B cell (primary cell): ENCODE results near the gene MSH3. TPM values are rescaled to one million over a fixed set of nuclear protein-coding genes. Genes with fewer than 3 reads are reported as not detected.
"Not testable (repeated sequence)": the region's sequence is repeated elsewhere in the genome, so short reads cannot be mapped to it uniquely, and the experiment has no call there.

ENCODE experiments used
- ATAC-seq: fragments of 200-7000 bp; cut with Tn5 transposase; one replicate; pipeline ENCODE4 v1.10.0; 2021; ENCODE audit warnings: low read depth, mild to moderate bottlenecking, moderate number of reproducible peaks, moderate library complexity
- CTCF ChIA-PET: fragments of 350-600 bp; sonication (Branson Sonifier 250); formaldehyde crosslinking; loops from one replicate; lab custom pipeline; 2021; ENCODE audit warnings: antibody characterized with exemption, inconsistent platforms; lab: Charles Lee
- POLR2A ChIA-PET: fragments of 350-600 bp; sonication (Branson Sonifier 250); formaldehyde crosslinking; loops from one replicate; lab custom pipeline; 2021; ENCODE audit warnings: antibody characterized with exemption; lab: Charles Lee
- DNase-seq: peaks from one replicate; pipeline ENCODE4 v3.0.0; 2013
- H2AFZ ChIP-seq: 2 replicates; pipeline ENCODE4 v1.6.1; 2012; ENCODE audit warnings: mild to moderate bottlenecking, low read depth, low read length; ENCODE audit not compliant: insufficient read depth, poor library complexity, severe bottlenecking
- H3K27ac ChIP-seq, 2 donors: 1 replicate in 1 of 2; 2 replicates in 1 of 2; pipeline ENCODE4 v1.5.1; 2012 to 2013; ENCODE audit warnings: low read length in 2 of 2, mild to moderate bottlenecking in 2 of 2, moderate library complexity in 1 of 2
- H3K27me3 ChIP-seq, 4 experiments: fragments of 200-600 bp in 1 of 4; sonication (generic) in 1 of 4; replicated peaks in 1 of 4; 1 replicate in 2 of 4; 2 replicates in 2 of 4; pipeline versions ENCODE4 v1.6.1 to v1.7.0; 2013 to 2016; ENCODE audit warnings: low read length in 3 of 4, mild to moderate bottlenecking in 2 of 4, mixed read lengths in 1 of 4, moderate library complexity in 1 of 4; ENCODE audit not compliant: insufficient read depth in 4 of 4, control insufficient read depth in 3 of 4; ENCODE audit errors: control extremely low read depth in 1 of 4
- H3K36me3 ChIP-seq, 2 experiments: replicated peaks in 1 of 2; 1 replicate in 1 of 2; 2 replicates in 1 of 2; pipeline versions ENCODE4 v1.6.1 to v1.7.1; 2013; ENCODE audit warnings: low read length in 1 of 2; ENCODE audit not compliant: insufficient read depth in 2 of 2, control insufficient read depth in 1 of 2; ENCODE audit errors: control extremely low read depth in 1 of 2, extremely low read depth in 1 of 2
- H3K4me1 ChIP-seq, 2 donors: fragments of 200-600 bp in 1 of 2; sonication (generic) in 1 of 2; 1 replicate in 1 of 2; 2 replicates in 1 of 2; pipeline versions ENCODE4 v1.5.1 to v1.6.1; 2013 to 2017; ENCODE audit warnings: low read length in 2 of 2; ENCODE audit not compliant: control insufficient read depth in 2 of 2, insufficient read depth in 2 of 2
- H3K4me2 ChIP-seq: replicated peaks from 2 replicates; pipeline ENCODE3; 2012; ENCODE audit warnings: mild to moderate bottlenecking, low read depth, low read length; ENCODE audit not compliant: poor library complexity, severe bottlenecking
- H3K4me3 ChIP-seq, 5 experiments: fragments of 200-600 bp in 1 of 5; sonication (generic) in 1 of 5; 1 replicate in 3 of 5; 2 replicates in 2 of 5; pipeline versions ENCODE4 v1.5.1 to v1.7.0; 2011 to 2016; ENCODE audit warnings: low read length in 4 of 5, mild to moderate bottlenecking in 4 of 5, low read depth in 2 of 5, control low read depth in 1 of 5, moderate library complexity in 1 of 5; ENCODE audit not compliant: insufficient read depth in 1 of 5; ENCODE audit errors: control extremely low read depth in 1 of 5, extremely low read depth in 1 of 5
- H3K79me2 ChIP-seq: fragments of 200-600 bp; sonication (generic); one replicate; pipeline ENCODE4 v1.6.0; 2016; ENCODE audit warnings: low read length; ENCODE audit not compliant: control insufficient read depth, insufficient read depth
- H3K9ac ChIP-seq: fragments of 200-600 bp; sonication (generic); 2 replicates; pipeline ENCODE4 v1.6.1; 2017; ENCODE audit warnings: mild to moderate bottlenecking, low read length, moderate library complexity
- H3K9me3 ChIP-seq, 3 donors: one replicate each; pipeline versions ENCODE4 v1.6.1 to v1.7.1; 2013; ENCODE audit warnings: low read length in 2 of 3; ENCODE audit not compliant: control insufficient read depth in 2 of 3, insufficient read depth in 1 of 3; ENCODE audit errors: control extremely low read depth in 1 of 3
- H4K20me1 ChIP-seq: 2 replicates; pipeline ENCODE4 v1.6.0; 2012; ENCODE audit warnings: mild to moderate bottlenecking, low read length; ENCODE audit not compliant: insufficient read depth, control insufficient read depth, poor library complexity, severe bottlenecking
- H3K27ac Mint-ChIP-seq: one replicate; pipeline ENCODE4 v1.8.0; 2021; ENCODE audit warnings: mixed read lengths
- H3K27me3 Mint-ChIP-seq: one replicate; pipeline ENCODE4 v1.8.0; 2021; ENCODE audit warnings: mixed read lengths
- H3K4me1 Mint-ChIP-seq: one replicate; pipeline ENCODE4 v1.8.0; 2021; ENCODE audit warnings: mixed read lengths
- H3K4me3 Mint-ChIP-seq: one replicate; pipeline ENCODE4 v1.8.0; 2021; ENCODE audit warnings: mixed read lengths
- H3K9me3 Mint-ChIP-seq: one replicate; pipeline ENCODE4 v1.8.0; 2022; ENCODE audit warnings: mixed read lengths; ENCODE audit not compliant: insufficient read depth
- CTCF ChIP-seq: fragments of 200-600 bp; IDR thresholded peaks from one replicate; pipeline ENCODE4 v1.8.0; 2022; ENCODE audit warnings: antibody characterized with exemption, mild to moderate bottlenecking
- EZH2 ChIP-seq: IDR thresholded peaks from 2 replicates; pipeline ENCODE4 v1.6.1; 2012; ENCODE audit warnings: borderline replicate concordance, low read depth, mild to moderate bottlenecking, moderate library complexity, low read length; ENCODE audit not compliant: insufficient read depth, poor library complexity, severe bottlenecking
- WGBS: methylation state at CpG from one replicate; pipeline ENCODE4 v1.1.5; 2013; ENCODE audit warnings: missing lambda C conversion rate; ENCODE audit not compliant: insufficient coverage; 5-methylcytosine and 5-hydroxymethylcytosine counted together
- intact Hi-C: fragments of 100-400 bp; cut with micrococcal nuclease; formaldehyde crosslinking; loops from one replicate; pipeline ENCODE4 v1.10.0; 2022
- polyA plus RNA-seq: library from polyadenylated mRNA; depleted of rRNA; stranded (reverse); fragments of >200 nt; gene quantifications from 2 replicates; pipeline ENCODE4 v1.2.3, GENCODE V29; 2012
- total RNA-seq, 2 donors: library from RNA; stranded (reverse); fragments of 120-200 nt in 1 of 2; gene quantifications; 1 replicate in 1 of 2; 2 replicates in 1 of 2; pipeline versions ENCODE4 v1.2.3 to v1.2.4, GENCODE V29; 2013 to 2022

The MSH3 gene
- total and polyA plus RNA-seq, 2 donors (not counting 1 experiment from before 2014, with no cell fraction given): 3.5 to 26.3 TPM

- no peak overlapping the region for H3K4me3 Mint-ChIP-seq
- ATAC-seq: no peak
- no peak for DNase-seq
- no peak overlapping the region for H3K4me2 ChIP-seq
- no peaks in the 10 kb centered on the region for H3K4me1 Mint-ChIP-seq
- H4K20me1 ChIP-seq: no peaks in the 10 kb centered on the region
- H3K27ac ChIP-seq: no peak overlapping the region
- H3K9me3 ChIP-seq: no peaks in the 10 kb centered on the region
- H3K79me2 ChIP-seq: no peaks in the 10 kb centered on the region
- no peak overlapping the region for H3K27ac Mint-ChIP-seq
- ChIA-PET POLR2A (no interaction called here), CTCF (no interaction called here)
- H2AFZ ChIP-seq: no peak overlapping the region
- H3K27me3 Mint-ChIP-seq: no peaks in the 10 kb centered on the region
- intact Hi-C loops: no loop called here
- TF ChIP-seq EZH2 (no peak), CTCF (no peak)
- H3K9me3 Mint-ChIP-seq: no peaks in the 10 kb centered on the region
- H3K4me1 ChIP-seq: no peaks in the 10 kb centered on the region
- H3K4me3 ChIP-seq: no peak overlapping the region
- no peaks in the 10 kb centered on the region for H3K27me3 ChIP-seq
- peaks cover 0 to 8% of the 10 kb centered on the region in 2 experiments for H3K36me3 ChIP-seq
- H3K9ac ChIP-seq: no peak overlapping the region
Observed at GRCh38 chr5:80782626-80783025, 128.2 kb downstream of the MSH3 start.

GRCh38 chr5:80783751-80784150 is 129.3 kb downstream of the MSH3 start:
- CTCF ChIA-PET, H3K4me3 Mint-ChIP-seq, H3K27ac Mint-ChIP-seq, POLR2A ChIA-PET, H3K9me3 Mint-ChIP-seq, H3K4me1 ChIP-seq, H3K9ac ChIP-seq, H3K27ac ChIP-seq, H3K36me3 ChIP-seq, H3K4me1 Mint-ChIP-seq, H3K79me2 ChIP-seq, H3K4me3 ChIP-seq, H3K9me3 ChIP-seq, H3K4me2 ChIP-seq, H2AFZ ChIP-seq, intact Hi-C loops, H4K20me1 ChIP-seq, H3K27me3 Mint-ChIP-seq, ATAC-seq, DNase-seq, H3K27me3 ChIP-seq: not testable (repeated sequence)
- whole genome bisulfite sequencing: 99% methylated on average over 6 of the region's 8 CpGs
